Measurements from ENCODE around the gene HRAS. TPM values are rescaled to one million over a fixed set of nuclear protein-coding genes. Genes with fewer than 3 reads are reported as not detected.
A peak's percentile ranks its signal among the peaks of the same experiment; 100 is the strongest.

The HRAS gene
- total RNA-seq, 2 donors from 2014 or later, result 64.8 to 68.2 TPM

- Histone ChIP-seq H3K27ac (ENCODE audit: low read depth, low read length) (no peak overlapping the region), H3K4me1 (ENCODE audit: control insufficient read depth, insufficient read depth, low read length) (no peaks in the 10 kb centered on the region), H3K4me3 (ENCODE audit: low read length) (no peak overlapping the region), H3K27me3 (ENCODE audit: control insufficient read depth, insufficient read depth, low read length, poor library complexity, severe bottlenecking) (no peaks in the 10 kb centered on the region), H3K36me3 (ENCODE audit: control insufficient read depth, insufficient read depth, low read length) (peaks cover 48% of the 10 kb centered on the region), H3K9ac (ENCODE audit: extremely low read depth, low read length, poor library complexity, severe bottlenecking) (no peak overlapping the region), H3K9me3 (ENCODE audit: control insufficient read depth, low read length) (peaks cover 5% of the 10 kb centered on the region)
- no peak overlapping the region for H3K4me3 Mint-ChIP-seq
- H3K27ac Mint-ChIP-seq, result no peak overlapping the region
- 92 to 93% methylated on average over 16 to 39 of the region's 39 CpGs for WGBS, 2 experiments (ENCODE audit: insufficient coverage in 1 of 2, insufficient read length in 1 of 2)
- H3K4me1 Mint-ChIP-seq, result no peaks in the 10 kb centered on the region
- peak; percentile 33 for DNase-seq
- no peak for TF ChIP-seq CTCF (conservative IDR thresholded peaks at IDR 0.05)
- H3K9me3 Mint-ChIP-seq, result peaks cover 11% of the 10 kb centered on the region
- peaks cover 53% of the 10 kb centered on the region for H3K36me3 Mint-ChIP-seq (ENCODE audit: low read depth)
- no peaks in the 10 kb centered on the region for H3K27me3 Mint-ChIP-seq (ENCODE audit: insufficient read depth)
Measured at GRCh38 chr11:498297-499181, 36.8 kb downstream of the HRAS start.

- no peaks in the 10 kb centered on the region for H3K4me1 ChIP-seq (ENCODE audit: control insufficient read depth, insufficient read depth, low read length)
- no peak for TF ChIP-seq CTCF (conservative IDR thresholded peaks at IDR 0.05)
- H3K36me3 ChIP-seq (ENCODE audit: control insufficient read depth, insufficient read depth, low read length), result peaks cover 48% of the 10 kb centered on the region
- H3K27me3 ChIP-seq (ENCODE audit: control insufficient read depth, insufficient read depth, low read length, poor library complexity, severe bottlenecking), result no peaks in the 10 kb centered on the region
- no peaks in the 10 kb centered on the region for H3K27me3 Mint-ChIP-seq (ENCODE audit: insufficient read depth)
- H3K27ac Mint-ChIP-seq, result peak overlapping the region; percentile 44
- H3K4me3 ChIP-seq (ENCODE audit: low read length), result no peak overlapping the region
- no peak for DNase-seq
- 95% methylated on average over 31 of the region's 31 CpGs for whole genome bisulfite sequencing, 2 experiments (ENCODE audit: insufficient coverage in 1 of 2, insufficient read length in 1 of 2)
- H3K9me3 ChIP-seq (ENCODE audit: control insufficient read depth, low read length), result peaks cover 5% of the 10 kb centered on the region
- H3K9ac ChIP-seq (ENCODE audit: extremely low read depth, low read length, poor library complexity, severe bottlenecking), result no peak overlapping the region
- H3K4me3 Mint-ChIP-seq, result no peak overlapping the region
- peaks cover 53% of the 10 kb centered on the region for H3K36me3 Mint-ChIP-seq (ENCODE audit: low read depth)
- H3K4me1 Mint-ChIP-seq, result no peaks in the 10 kb centered on the region
- peaks cover 11% of the 10 kb centered on the region for H3K9me3 Mint-ChIP-seq
- H3K27ac ChIP-seq (ENCODE audit: low read depth, low read length), result no peak overlapping the region
Measured at GRCh38 chr11:497565-498296, 37.6 kb downstream of the HRAS start.

GRCh38 chr11:496834-497564, 38.4 kb downstream of the HRAS start:
- peaks cover 11% of the 10 kb centered on the region for H3K9me3 Mint-ChIP-seq
- Histone ChIP-seq H3K4me1 (ENCODE audit: control insufficient read depth, insufficient read depth, low read length) (no peaks in the 10 kb centered on the region), H3K27ac (ENCODE audit: low read depth, low read length) (no peak overlapping the region), H3K36me3 (ENCODE audit: control insufficient read depth, insufficient read depth, low read length) (peaks cover 48% of the 10 kb centered on the region), H3K4me3 (ENCODE audit: low read length) (no peak overlapping the region), H3K27me3 (ENCODE audit: control insufficient read depth, insufficient read depth, low read length, poor library complexity, severe bottlenecking) (no peaks in the 10 kb centered on the region), H3K9ac (ENCODE audit: extremely low read depth, low read length, poor library complexity, severe bottlenecking) (no peak overlapping the region), H3K9me3 (ENCODE audit: control insufficient read depth, low read length) (peaks cover 5% of the 10 kb centered on the region)
- H3K27ac Mint-ChIP-seq, result peak overlapping the region; percentile 66
- no peak for TF ChIP-seq CTCF (conservative IDR thresholded peaks at IDR 0.05)
- peak; percentile 66 for DNase-seq
- no peak overlapping the region for H3K4me3 Mint-ChIP-seq
- H3K36me3 Mint-ChIP-seq (ENCODE audit: low read depth), result peaks cover 56% of the 10 kb centered on the region
- H3K27me3 Mint-ChIP-seq (ENCODE audit: insufficient read depth), result no peaks in the 10 kb centered on the region
- no peaks in the 10 kb centered on the region for H3K4me1 Mint-ChIP-seq
- WGBS, 2 experiments (ENCODE audit: insufficient coverage in 1 of 2, insufficient read length in 1 of 2), result 96 to 97% methylated on average over 34 of the region's 34 CpGs
